Activated effector memory CD4-positive, alpha-beta T cell treated with anti-CD3 and anti-CD28 coated beads, Interleukin-2, amount 50 U/mL, for 16 hours (primary cell): Measurements from ENCODE around the gene TAGLN.
"Not testable (repeated sequence)": the region's sequence is repeated elsewhere in the genome, so short reads cannot be mapped to it uniquely, and the experiment has no call there.

Experiments used
- DNase-seq: peaks from one replicate; pipeline ENCODE4 v3.0.0-alpha.2; 2020

The TAGLN gene

GRCh38 chr11:117197516-117198456 is 1.4 kb upstream of the TAGLN start:
- no peak for DNase-seq

- no peak for DNase-seq
Measured at GRCh38 chr11:117198613-117199012, 557 bp upstream of the TAGLN start.

GRCh38 chr11:117199916-117200812 is 994 bp downstream of the TAGLN start:
- DNase-seq, result no peak

- DNase-seq, result no peak
Measured at GRCh38 chr11:117200813-117201657, 1.9 kb downstream of the TAGLN start.

- DNase-seq, result no peak
Measured at GRCh38 chr11:117201658-117202305, 2.6 kb downstream of the TAGLN start.

- DNase-seq, result no peak
Measured at GRCh38 chr11:117202386-117203068, 3.4 kb downstream of the TAGLN start.

GRCh38 chr11:117203069-117203407 is 3.9 kb downstream of the TAGLN start:
- DNase-seq, result no peak

- no peak for DNase-seq
Measured at GRCh38 chr11:117204283-117205080, 5.3 kb downstream of the TAGLN start.

GRCh38 chr11:117205211-117205818 is 6.1 kb downstream of the TAGLN start:
- DNase-seq, result no peak

GRCh38 chr11:117206111-117206510 is 6.9 kb downstream of the TAGLN start:
- DNase-seq, result not testable (repeated sequence)

GRCh38 chr11:117206859-117207258 is 7.7 kb downstream of the TAGLN start:
- DNase-seq, result not testable (repeated sequence)

- DNase-seq, result not testable (repeated sequence)
Measured at GRCh38 chr11:117207481-117207880, 8.3 kb downstream of the TAGLN start.

- DNase-seq, result not testable (repeated sequence)
Measured at GRCh38 chr11:117208710-117209109, 9.5 kb downstream of the TAGLN start.

- DNase-seq, result not testable (repeated sequence)
Measured at GRCh38 chr11:117209351-117210125, 10.4 kb downstream of the TAGLN start.

GRCh38 chr11:117210620-117211019 is 11.4 kb downstream of the TAGLN start:
- DNase-seq, result no peak

GRCh38 chr11:117212697-117213355 is 13.7 kb downstream of the TAGLN start:
- no peak for DNase-seq

GRCh38 chr11:117214404-117215110 is 15.4 kb downstream of the TAGLN start:
- DNase-seq, result no peak
